Stimulated activated CD8-positive, alpha-beta memory T cell treated with anti-CD3 and anti-CD28 coated beads, Interleukin-4, amount 100 ng/mL, for 48 hours (primary cell): ENCODE data around the gene CAPZB.

ENCODE experiments used
- DNase-seq: peaks from one replicate; pipeline ENCODE4 v3.0.0-alpha.2; 2020

CAPZB gene

GRCh38 chr1:19363536-19364152 is 121.7 kb downstream of the CAPZB start:
- no peak for DNase-seq

GRCh38 chr1:19361611-19362147 is 123.7 kb downstream of the CAPZB start:
- DNase-seq = no peak

- no peak for DNase-seq
Observed at GRCh38 chr1:19360843-19361610, 124.3 kb downstream of the CAPZB start.

- DNase-seq = no peak
Observed at GRCh38 chr1:19360432-19360831, 124.9 kb downstream of the CAPZB start.

- DNase-seq = no peak
Observed at GRCh38 chr1:19360016-19360415, 125.3 kb downstream of the CAPZB start.

GRCh38 chr1:19359357-19359756 is 126.0 kb downstream of the CAPZB start:
- DNase-seq = no peak

GRCh38 chr1:19358710-19359109 is 126.6 kb downstream of the CAPZB start:
- DNase-seq = no peak

GRCh38 chr1:19357299-19357986 is 127.9 kb downstream of the CAPZB start:
- no peak for DNase-seq

- no peak for DNase-seq
Observed at GRCh38 chr1:19356266-19356665, 129.1 kb downstream of the CAPZB start.

GRCh38 chr1:19354531-19354981 is 130.8 kb downstream of the CAPZB start:
- DNase-seq = no peak

- DNase-seq = no peak
Observed at GRCh38 chr1:19353596-19353995, 131.7 kb downstream of the CAPZB start.

GRCh38 chr1:19352839-19353238 is 132.5 kb downstream of the CAPZB start:
- no peak for DNase-seq

- no peak for DNase-seq
Observed at GRCh38 chr1:19351873-19352272, 133.5 kb downstream of the CAPZB start.

GRCh38 chr1:19350566-19350965 is 134.8 kb downstream of the CAPZB start:
- no peak for DNase-seq

GRCh38 chr1:19349999-19350398 is 135.3 kb downstream of the CAPZB start:
- DNase-seq = no peak

- DNase-seq = no peak
Observed at GRCh38 chr1:19348441-19349198, 136.7 kb downstream of the CAPZB start.

GRCh38 chr1:19347533-19348172 is 137.7 kb downstream of the CAPZB start:
- DNase-seq = no peak

- DNase-seq = no peak
Observed at GRCh38 chr1:19346026-19346425, 139.3 kb downstream of the CAPZB start.

- DNase-seq = no peak
Observed at GRCh38 chr1:19345391-19345790, 139.9 kb downstream of the CAPZB start.

GRCh38 chr1:19344831-19345230 is 140.5 kb downstream of the CAPZB start:
- no peak for DNase-seq

- peak; percentile 73 for DNase-seq
Observed at GRCh38 chr1:19344372-19344810, 140.9 kb downstream of the CAPZB start.

- no peak for DNase-seq
Observed at GRCh38 chr1:19343617-19344350, 141.6 kb downstream of the CAPZB start.
